ENCODE data around the gene ARID1B. TPM values are rescaled to one million over a fixed set of nuclear protein-coding genes. Genes with fewer than 3 reads are reported as not detected.

Gene ARID1B
- total RNA-seq, 4 donors from 2014 or later = 87.1 to 194 (median 115) TPM

GRCh38 chr6:157055863-157056262, 278.7 kb downstream of the ARID1B start:
- H3K9me3 ChIP-seq = no peaks in the 10 kb centered on the region
- H3K4me1 ChIP-seq = peaks cover 0 to 17% (median 5%) of the 10 kb centered on the region in 4 donors
- WGBS, 2 donors (ENCODE audit: low coverage in 1 of 2) = 93 to 94% methylated on average over 2 to 3 of the region's 3 CpGs
- no peak for DNase-seq
- H3K4me3 ChIP-seq = no peak overlapping the region
- no peak overlapping the region for H3K27ac ChIP-seq
- no peaks in the 10 kb centered on the region for H3K36me3 ChIP-seq
- intact Hi-C loops (cut with DNase I; ENCODE audit: low total_unique reads) = no loop called here
- in situ Hi-C loops (cut with MboI; ENCODE audit: low pct_ligation_motif_present in 1 of 4, low pct_unique_long_range_greater_than_20kb in 1 of 4, low sequenced_read_pairs in 3 of 4) = no loop called here
- H3K27me3 ChIP-seq = no peaks in the 10 kb centered on the region
- TF ChIP-seq POLR2A (IDR thresholded peaks at IDR 0.05) = no peak

- 13 to 31% methylated on average over 1 of the region's 1 CpG for WGBS, 2 donors (ENCODE audit: low coverage in 1 of 2)
- intact Hi-C loops (cut with DNase I; ENCODE audit: low total_unique reads) = no loop called here
- DNase-seq = no peak
- Histone ChIP-seq H3K4me1 (peaks cover 0 to 20% (median 6%) of the 10 kb centered on the region in 4 donors), H3K4me3 (no peak overlapping the region), H3K27ac (no peak overlapping the region), H3K9me3 (no peaks in the 10 kb centered on the region), H3K27me3 (no peaks in the 10 kb centered on the region), H3K36me3 (no peaks in the 10 kb centered on the region)
- TF ChIP-seq CTCF (IDR thresholded peaks at IDR 0.05) (no peak), EP300 (IDR thresholded peaks at IDR 0.05; ENCODE audit: low read depth) (no peak), POLR2A (IDR thresholded peaks at IDR 0.05) (no peak)
- in situ Hi-C loops (cut with MboI; ENCODE audit: low pct_ligation_motif_present in 1 of 4, low pct_unique_long_range_greater_than_20kb in 1 of 4, low sequenced_read_pairs in 3 of 4) = no loop called here
These were observed 279.1 kb downstream of the ARID1B start for GRCh38 chr6:157056275-157056674.

GRCh38 chr6:157058574-157058973, 281.4 kb downstream of the ARID1B start:
- intact Hi-C loops (cut with DNase I; ENCODE audit: low total_unique reads) = no loop called here
- no peak for TF ChIP-seq EP300 (IDR thresholded peaks at IDR 0.05; ENCODE audit: low read depth)
- no peak for TF ChIP-seq CTCF (IDR thresholded peaks at IDR 0.05)
- no peak for TF ChIP-seq POLR2AphosphoS5 (IDR thresholded peaks at IDR 0.05)
- no peak for TF ChIP-seq POLR2A (IDR thresholded peaks at IDR 0.05)
- WGBS, 2 donors (ENCODE audit: low coverage in 1 of 2) = 84 to 92% methylated on average over 4 to 9 of the region's 9 CpGs
- in situ Hi-C loops (cut with MboI; ENCODE audit: low pct_ligation_motif_present in 1 of 4, low pct_unique_long_range_greater_than_20kb in 1 of 4, low sequenced_read_pairs in 3 of 4) = no loop called here
- Histone ChIP-seq H3K27ac (no peak overlapping the region), H3K36me3 (no peaks in the 10 kb centered on the region), H3K4me3 (no peak overlapping the region), H3K9me3 (no peaks in the 10 kb centered on the region), H3K27me3 (no peaks in the 10 kb centered on the region), H3K4me1 (peaks cover 0 to 20% (median 6%) of the 10 kb centered on the region in 4 donors)
- no peak for DNase-seq

- intact Hi-C loops (cut with DNase I; ENCODE audit: low total_unique reads) (no loop called here), in situ Hi-C loops (cut with MboI; ENCODE audit: low pct_ligation_motif_present in 1 of 4, low pct_unique_long_range_greater_than_20kb in 1 of 4, low sequenced_read_pairs in 3 of 4) (no loop called here)
- no peaks in the 10 kb centered on the region for H3K36me3 ChIP-seq
- DNase-seq = no peak
- no peaks in the 10 kb centered on the region for H3K9me3 ChIP-seq
- TF ChIP-seq EP300 (IDR thresholded peaks at IDR 0.05; ENCODE audit: low read depth) (no peak), POLR2AphosphoS5 (IDR thresholded peaks at IDR 0.05) (no peak), POLR2A (IDR thresholded peaks at IDR 0.05) (no peak), CTCF (IDR thresholded peaks at IDR 0.05) (no peak)
- no peaks in the 10 kb centered on the region for H3K27me3 ChIP-seq
- WGBS, 2 donors (ENCODE audit: low coverage in 1 of 2) = 47 to 70% methylated on average over 2 to 4 of the region's 4 CpGs
- H3K27ac ChIP-seq = no peak overlapping the region
- peaks cover 0 to 20% (median 6%) of the 10 kb centered on the region in 4 donors for H3K4me1 ChIP-seq
- no peak overlapping the region for H3K4me3 ChIP-seq
These were observed 282.6 kb downstream of the ARID1B start for GRCh38 chr6:157059781-157060180.

GRCh38 chr6:157060440-157060952, 283.3 kb downstream of the ARID1B start:
- no peaks in the 10 kb centered on the region for H3K36me3 ChIP-seq
- no peaks in the 10 kb centered on the region for H3K27me3 ChIP-seq
- TF ChIP-seq POLR2AphosphoS5 (IDR thresholded peaks at IDR 0.05) = no peak
- no peak for TF ChIP-seq CTCF (IDR thresholded peaks at IDR 0.05)
- TF ChIP-seq EP300 (IDR thresholded peaks at IDR 0.05; ENCODE audit: low read depth) = no peak
- no peak for TF ChIP-seq POLR2A (IDR thresholded peaks at IDR 0.05)
- WGBS, 2 donors (ENCODE audit: low coverage in 1 of 2) = 54 to 67% methylated on average over 1 of the region's 1 CpG
- H3K9me3 ChIP-seq = no peaks in the 10 kb centered on the region
- peaks cover 0 to 20% (median 6%) of the 10 kb centered on the region in 4 donors for H3K4me1 ChIP-seq
- intact Hi-C loops (cut with DNase I; ENCODE audit: low total_unique reads) (no loop called here), in situ Hi-C loops (cut with MboI; ENCODE audit: low pct_ligation_motif_present in 1 of 4, low pct_unique_long_range_greater_than_20kb in 1 of 4, low sequenced_read_pairs in 3 of 4) (no loop called here)
- DNase-seq = no peak
- H3K4me3 ChIP-seq = no peak overlapping the region
- no peak overlapping the region for H3K27ac ChIP-seq

Data from transverse colon (tissue), 4 donors.